GM12878 (cell line): Measurements from ENCODE around the gene DELE1. TPM values are rescaled to one million over a fixed set of nuclear protein-coding genes. Genes with fewer than 3 reads are reported as not detected.

Source experiments
- ATAC-seq: fragments of 200-7000 bp; cut with Tn5 transposase; 3 replicates; pipeline ENCODE4 v1.9.1; 2020; ENCODE audit warnings: mild to moderate bottlenecking, moderate library complexity
- Bru-seq: library from RNA; stranded (reverse); fragments of 400-500 nt; gene quantifications from one replicate; lab custom pipeline; 2021; lab: Mats Ljungman, UMichigan
- BruChase-seq, 2 experiments: library from RNA; stranded (reverse); fragments of 400-500 nt; gene quantifications; one replicate each; lab custom pipeline; 2021; lab: Mats Ljungman, UMichigan
- BruUV-seq: library from RNA; stranded (reverse); fragments of 400-500 nt; replicated peaks from 2 replicates; lab custom pipeline; 2021; lab: Mats Ljungman, UMichigan
- CTCF ChIA-PET: fragments of 300-600 bp; sonication (Branson Sonifier 250); formaldehyde crosslinking; extraction: SDS; loops from one replicate; lab custom pipeline; 2021; ENCODE audit warnings: inconsistent platforms; lab: Yijun Ruan, JAX
- POLR2A ChIA-PET: fragments of 350-600 bp; formaldehyde crosslinking; extraction: SDS; loops from one replicate; lab custom pipeline; 2021; ENCODE audit warnings: inconsistent platforms; lab: Charles Lee
- RAD21 ChIA-PET: fragments of 300-600 bp; sonication (Branson Sonifier 250); formaldehyde crosslinking; loops from one replicate; lab custom pipeline; 2023; ENCODE audit warnings: antibody characterized with exemption; ENCODE audit not compliant: unreplicated experiment; lab: Charles Lee
- SMC1A ChIA-PET: fragments of 300-600 bp; sonication (Branson Sonifier 250); formaldehyde crosslinking; loops from one replicate; lab custom pipeline; 2023; ENCODE audit not compliant: unreplicated experiment, uncharacterized antibody; lab: Charles Lee
- DNase-seq: peaks from one replicate; pipeline ENCODE4 v3.0.0-alpha.2; 2011; ENCODE audit warnings: low read depth, low spot score
- FAIRE-seq: peaks from 3 replicates; lab custom pipeline; 2011; peaks lifted over from hg19 to GRCh38; lab: Jason Lieb, UNC
- H2AFZ ChIP-seq: 2 replicates; pipeline ENCODE4 v1.6.0; 2011; ENCODE audit warnings: low read depth, low read length, control low read depth; ENCODE audit not compliant: control insufficient read depth
- H3K27ac ChIP-seq: 2 replicates; pipeline ENCODE4 v1.5.1; 2011; ENCODE audit warnings: control low read depth; ENCODE audit not compliant: control insufficient read depth, insufficient read depth
- H3K27me3 ChIP-seq, 2 experiments: replicated peaks in 1 of 2; 2 replicates each; pipeline versions ENCODE4 v1.6.0 to v1.6.1; 2011; ENCODE audit warnings: low read length in 1 of 2; ENCODE audit not compliant: control insufficient read depth in 2 of 2, insufficient read depth in 2 of 2
- H3K36me3 ChIP-seq, 2 experiments: 2 replicates each; pipeline ENCODE4 v1.5.1; 2011; ENCODE audit warnings: low read length in 1 of 2; ENCODE audit not compliant: control insufficient read depth in 2 of 2, insufficient read depth in 2 of 2
- H3K4me1 ChIP-seq: 2 replicates; pipeline ENCODE4 v1.6.1; 2011; ENCODE audit warnings: mild to moderate bottlenecking, low read length, moderate library complexity, mixed read lengths; ENCODE audit not compliant: control insufficient read depth, insufficient read depth
- H3K4me2 ChIP-seq: 2 replicates; pipeline ENCODE4 v1.6.0; 2011; ENCODE audit warnings: control low read depth; ENCODE audit not compliant: control insufficient read depth, insufficient read depth
- H3K4me3 ChIP-seq: fragments of 200-600 bp; sonication (generic); 2 replicates; pipeline ENCODE4 v1.5.1; 2016
- H3K79me2 ChIP-seq: 2 replicates; pipeline ENCODE4 v1.6.0; 2011; ENCODE audit warnings: low read length; ENCODE audit not compliant: control insufficient read depth, insufficient read depth
- H3K9ac ChIP-seq: 2 replicates; pipeline ENCODE4 v1.8.0; 2011; ENCODE audit warnings: low read length, control low read depth, mixed read lengths; ENCODE audit not compliant: control insufficient read depth, insufficient read depth
- H3K9me3 ChIP-seq: replicated peaks from 3 replicates; pipeline ENCODE4 v1.5.1; 2011; ENCODE audit warnings: mild to moderate bottlenecking, low read length; ENCODE audit not compliant: control insufficient read depth, insufficient read depth
- H4K20me1 ChIP-seq: 2 replicates; pipeline ENCODE4 v1.6.0; 2011; ENCODE audit not compliant: control insufficient read depth, insufficient read depth
- BMI1 ChIP-seq: fragments of 450-650 bp; IDR thresholded peaks from 2 replicates; pipeline ENCODE4 v1.6.1; 2016; ENCODE audit warnings: mild to moderate bottlenecking, moderate library complexity, borderline replicate concordance
- E2F4 ChIP-seq: IDR thresholded peaks from 2 replicates; pipeline ENCODE4 v1.6.1; 2012; ENCODE audit warnings: low read depth, low read length, improper control_type of control experiment
- ELK1 ChIP-seq: IDR thresholded peaks from 2 replicates; pipeline ENCODE4 v1.6.1; 2012; ENCODE audit warnings: low read depth, low read length, improper control_type of control experiment
- MYB ChIP-seq: fragments of 150-350 bp; IDR thresholded peaks from 2 replicates; pipeline ENCODE4 v1.6.1; 2014; ENCODE audit warnings: mild to moderate bottlenecking, low read depth, low read length, borderline replicate concordance
- RAD51 ChIP-seq: fragments of 450-650 bp; IDR thresholded peaks from 2 replicates; pipeline ENCODE4 v1.6.1; 2016; ENCODE audit warnings: moderate library complexity, mild to moderate bottlenecking, inconsistent platforms
- SMARCA5 ChIP-seq: fragments of 450-650 bp; IDR thresholded peaks from 2 replicates; pipeline ENCODE4 v1.6.1; 2017; ENCODE audit warnings: mild to moderate bottlenecking
- SPI1 ChIP-seq: IDR thresholded peaks from 2 replicates; pipeline ENCODE4 v1.6.1; 2011; ENCODE audit warnings: low read depth, mild to moderate bottlenecking, low read length, moderate library complexity, borderline replicate concordance; ENCODE audit not compliant: insufficient read depth
- SREBF1 ChIP-seq: IDR thresholded peaks from 2 replicates; pipeline ENCODE4 v1.6.1; 2012; ENCODE audit warnings: mild to moderate bottlenecking, low read length
- SREBF2 ChIP-seq: IDR thresholded peaks from 2 replicates; pipeline ENCODE4 v1.6.1; 2012; ENCODE audit warnings: mild to moderate bottlenecking, low read length
- TCF7 ChIP-seq: IDR thresholded peaks from 2 replicates; pipeline ENCODE4 v1.6.1; 2014; ENCODE audit warnings: antibody characterized with exemption, borderline replicate concordance
- ZBTB11 ChIP-seq: fragments of 450-650 bp; formaldehyde crosslinking; IDR thresholded peaks from 2 replicates; pipeline ENCODE4 v1.5.0; 2022; ENCODE audit warnings: mild to moderate bottlenecking, missing genetic modification characterization
- WGBS: methylation state at CpG from one replicate; pipeline ENCODE4 v1.1.6; 2016; ENCODE audit warnings: low lambda C conversion rate; ENCODE audit not compliant: insufficient replicate concordance, insufficient coverage; ENCODE audit errors: missing lambda C conversion rate; 5-methylcytosine and 5-hydroxymethylcytosine counted together
- in situ Hi-C: fragments of 300-500 bp; cut with MboI; formaldehyde crosslinking; loops from 9 replicates; pipeline ENCODE4 v1.14.3; 2018; ENCODE audit warnings: mixed read lengths
- intact Hi-C: fragments of 100-400 bp; cut with micrococcal nuclease; formaldehyde crosslinking; loops from one replicate; pipeline ENCODE4 v1.14.2; 2022; ENCODE audit not compliant: unreplicated experiment
- long read RNA-seq, 2 experiments: library from polyadenylated mRNA; unstranded; transcript quantifications; one replicate each; pipeline ENCODE4 v2.0.0, GENCODE V29; 2019 to 2020
- polyA minus RNA-seq, 3 experiments: library from RNA; depleted of rRNA, polyadenylated mRNA; stranded (reverse); fragments of >200 nt; gene quantifications; 2 replicates each; pipeline ENCODE4 v1.2.3, GENCODE V29; 2011
- polyA plus RNA-seq, 11 experiments: library from polyadenylated mRNA; depleted of rRNA in 4 of 11; unstranded in 6 of 11; stranded (reverse) in 5 of 11; fragments of >200 nt; fragmentation: Nextera tagmentation in 4 of 11; fragmentation: Illumina TruSeq in 1 of 11; extraction: Ambion mirVana in 4 of 11; extraction: Trizol in 1 of 11; gene quantifications; 1 replicate in 1 of 11; 2 replicates in 10 of 11; pipeline versions ENCODE4 v1.2.1 to v1.2.3, GENCODE V29; 2011 to 2016; ENCODE audit warnings: inconsistent platforms in 2 of 11, missing spikeins in 2 of 11, low read depth in 1 of 11
- total RNA-seq, 4 experiments: library from RNA; depleted of rRNA in 3 of 4; stranded (reverse); fragments of >200 nt in 3 of 4; fragmentation: Illumina TruSeq in 1 of 4; extraction: Trizol in 1 of 4; gene quantifications; 2 replicates each; pipeline versions ENCODE4 v1.2.1 to v1.2.3, GENCODE V29; 2013 to 2021

DELE1 gene
- total RNA-seq (2013; cell fraction: nucleolus; rRNA removed) = 148 and 153 TPM in 2 replicates
- 58.1 and 60.3 TPM in 2 replicates for total RNA-seq (2014; rRNA removed)
- 39.0 and 42.0 TPM in 2 replicates for total RNA-seq (2014; rRNA removed; fragmentation: Illumina TruSeq; extraction: Trizol)
- total RNA-seq (2021) = 62.9 and 63.2 TPM in 2 replicates
- 31.0 TPM for polyA plus RNA-seq (2011; ENCODE audit: low read depth)
- 46.4 and 71.4 TPM in 2 replicates for polyA plus RNA-seq (2011; rRNA removed)
- 84.2 and 98.9 TPM in 2 replicates for polyA plus RNA-seq (2011; cell fraction: cytosol; rRNA removed)
- 223 and 258 TPM in 2 replicates for polyA plus RNA-seq (2011; cell fraction: nucleus; rRNA removed)
- polyA plus RNA-seq (2012) = 50.8 and 50.9 TPM in 2 replicates
- polyA plus RNA-seq (2014; fragmentation: Illumina TruSeq; extraction: Trizol) = 30.2 and 53.2 TPM in 2 replicates
- polyA plus RNA-seq (2014; fragmentation: Nextera tagmentation; extraction: Ambion mirVana) = 10 to 100 TPM; 18.9 to 21.4 TPM
- polyA plus RNA-seq (2014; rRNA removed) = 69.4 and 71.2 TPM in 2 replicates
- 10 to 100 TPM; 37.8 to 37.9 TPM for polyA plus RNA-seq (2016; fragmentation: Nextera tagmentation; extraction: Ambion mirVana)
- polyA minus RNA-seq (2011; rRNA and poly(A)+ RNA removed) = 48.9 and 72.9 TPM in 2 replicates
- 19.4 and 27.2 TPM in 2 replicates for polyA minus RNA-seq (2011; cell fraction: cytosol; rRNA and poly(A)+ RNA removed)
- polyA minus RNA-seq (2011; cell fraction: nucleus; rRNA and poly(A)+ RNA removed) = 43.5 and 49.6 TPM in 2 replicates
- Bru-seq, nascent RNA = percentile 84 among the genes with signal in this experiment
- BruChase-seq, experiment 1, labeled RNA remaining after a 6-hour chase = percentile 84 among the genes with signal in this experiment
- BruChase-seq, experiment 2, labeled RNA remaining after a 2-hour chase = percentile 87 among the genes with signal in this experiment
- long read RNA-seq, experiment 1, full-length matches to known transcripts = 3 of 27 reads
- long read RNA-seq, experiment 1, partial matches to known transcripts = 13 of 27 reads
- long read RNA-seq, experiment 1, other reads (novel, unspliced or antisense) = 11 of 27 reads
- long read RNA-seq, experiment 2, full-length matches to known transcripts = 5 of 62 reads
- long read RNA-seq, experiment 2, partial matches to known transcripts = 44 of 62 reads
- long read RNA-seq, experiment 2, other reads (novel, unspliced or antisense) = 13 of 62 reads

- TSS peak; percentile 65 for BruUV-seq
- RAD21 ChIA-PET = interaction anchor here (0.6 to 2.7 kb wide), 12 partner anchors 8 to 399 kb away, joined by 3 to 14 read pairs (median 4); partner anchors contain the start of genes HDAC3, RELL2 and RNF14
- H3K9me3 ChIP-seq = no peaks in the 10 kb centered on the region
- intact Hi-C loops = loop anchor here (2.0 kb wide), 1 partner anchor 45 kb away; the partner anchor contains the start of gene RNF14
- peak within 1 kb of the TSS; percentile 93 for H2AFZ ChIP-seq
- no peaks in the 10 kb centered on the region for H4K20me1 ChIP-seq
- peak within 1 kb of the TSS; percentile 90 for H3K27ac ChIP-seq
- in situ Hi-C loops = no loop called here
- SMC1A ChIA-PET = interaction anchor here (0.6 to 4.1 kb wide), 8 partner anchors 9 to 306 kb away, joined by 3 to 26 read pairs (median 3); partner anchors contain the start of gene RNF14
- peak within 1 kb of the TSS; percentile 83 for H3K4me2 ChIP-seq
- POLR2A ChIA-PET = interaction anchor here (0.5 to 1.9 kb wide), 10 partner anchors 10 to 360 kb away, joined by 3 to 22 read pairs (median 4); partner anchors contain the start of genes DIAPH1, FCHSD1, HDAC3 and RELL2
- CTCF ChIA-PET = interaction anchor here (0.6 to 4.2 kb wide), 15 partner anchors 10 to 287 kb away, joined by 3 to 39 read pairs (median 3); partner anchors contain the start of genes HDAC3, RELL2 and RNF14
- H3K9ac ChIP-seq = peak within 1 kb of the TSS; percentile 92
- peak; percentile 95 for FAIRE-seq
- peak; percentile 98 for ATAC-seq
- WGBS = 2% methylated on average over 49 of the region's 53 CpGs
- peak within 1 kb of the TSS; percentile 94 for H3K4me3 ChIP-seq
- H3K36me3 ChIP-seq = peaks cover 3 to 10% of the 10 kb centered on the region in 2 experiments; a peak in 3 of 4 replicates
- peaks cover 4% of the 10 kb centered on the region; the same call in 1 of the 2 replicates for H3K4me1 ChIP-seq
- H3K27me3 ChIP-seq = no peaks in the 10 kb centered on the region
- DNase-seq = peak; percentile 70
- H3K79me2 ChIP-seq = peaks cover 11% of the 10 kb centered on the region
- TF ChIP-seq TCF7 = no peak
- TF ChIP-seq SPI1 = peak; percentile 90
- peak; percentile 51; the same call in 1 of the 2 replicates for TF ChIP-seq ELK1
- TF ChIP-seq SREBF2 = no peak
- TF ChIP-seq SMARCA5 = no peak
- TF ChIP-seq SREBF1 = no peak
- no peak for TF ChIP-seq ZBTB11 (CRISPR knock-in tag)
- TF ChIP-seq MYB = no peak
- no peak for TF ChIP-seq BMI1
- TF ChIP-seq RAD51 = no peak
- no peak for TF ChIP-seq E2F4
Measured at GRCh38 chr5:141923448-141924313, at the start of gene DELE1. DELE1 (plus strand) TSS chr5:141923871; CDS start chr5:141923942, 71 bp downstream.
